CD4-positive, alpha-beta T cell treated with Interleukin-15 for 1 hour (primary cell): ENCODE measurements around the gene FAM162A.

Experiments used
- DNase-seq: peaks from one replicate; pipeline ENCODE4 v3.0.0-alpha.2; 2020

FAM162A gene

DNA sequence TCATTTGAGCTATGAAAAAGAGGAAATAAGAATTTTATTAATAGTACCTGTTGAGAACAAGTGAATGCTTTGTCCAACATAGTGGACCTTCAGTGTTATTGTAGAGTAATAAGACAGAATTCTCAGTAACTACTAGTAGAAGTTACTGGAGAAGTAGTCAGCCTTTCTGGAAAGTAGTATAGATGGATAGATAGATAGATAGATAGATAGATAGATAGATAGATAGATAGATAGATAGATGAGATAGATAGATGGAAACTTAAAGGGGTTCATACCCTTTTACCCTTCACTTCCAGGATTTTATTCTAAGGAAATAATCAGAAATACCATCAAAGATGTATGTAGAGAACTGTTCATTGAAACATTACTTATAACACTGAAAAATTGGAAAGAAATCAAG is 5.2 kb downstream of the FAM162A start:
- DNase-seq, result no peak

DNA sequence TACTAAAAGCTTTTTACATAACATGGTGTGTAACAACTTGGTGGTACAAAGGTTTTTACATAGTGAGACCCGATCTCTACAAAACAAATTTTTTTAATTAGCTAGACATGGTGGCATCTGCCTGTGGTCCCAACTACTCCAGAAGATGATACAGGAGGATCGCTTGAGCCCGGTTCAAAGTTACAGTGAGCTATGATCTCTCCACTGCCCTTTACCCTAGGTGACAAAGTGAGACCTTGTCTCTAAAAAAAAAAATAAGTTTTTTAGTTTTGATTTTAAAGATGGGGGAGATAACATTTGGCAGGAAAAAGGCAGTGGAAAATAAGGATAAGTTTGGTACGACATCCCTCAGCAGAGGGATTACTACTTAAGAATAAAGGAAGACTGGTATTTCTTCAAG is 5.9 kb downstream of the FAM162A start:
- DNase-seq, result no peak

DNA sequence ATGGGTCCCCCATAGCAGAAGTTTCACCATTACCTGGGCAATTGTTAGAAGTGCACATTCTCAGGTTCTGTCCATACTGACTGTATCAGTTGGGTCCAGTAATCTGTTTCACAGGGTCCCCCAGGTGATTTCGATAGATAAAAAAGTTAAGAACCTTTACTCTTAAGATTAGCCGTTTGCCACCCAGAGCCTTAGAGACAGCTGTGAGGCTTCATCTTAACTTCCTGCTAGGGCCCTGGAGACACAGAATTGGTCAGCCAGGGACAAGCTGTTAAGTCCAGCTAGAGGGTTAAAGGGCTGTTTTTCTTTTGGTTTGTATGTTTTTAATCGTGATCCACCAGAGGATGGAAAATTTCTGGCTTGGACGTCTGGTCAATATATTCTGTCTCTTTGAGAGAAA is 6.7 kb downstream of the FAM162A start:
- DNase-seq, result no peak

DNA sequence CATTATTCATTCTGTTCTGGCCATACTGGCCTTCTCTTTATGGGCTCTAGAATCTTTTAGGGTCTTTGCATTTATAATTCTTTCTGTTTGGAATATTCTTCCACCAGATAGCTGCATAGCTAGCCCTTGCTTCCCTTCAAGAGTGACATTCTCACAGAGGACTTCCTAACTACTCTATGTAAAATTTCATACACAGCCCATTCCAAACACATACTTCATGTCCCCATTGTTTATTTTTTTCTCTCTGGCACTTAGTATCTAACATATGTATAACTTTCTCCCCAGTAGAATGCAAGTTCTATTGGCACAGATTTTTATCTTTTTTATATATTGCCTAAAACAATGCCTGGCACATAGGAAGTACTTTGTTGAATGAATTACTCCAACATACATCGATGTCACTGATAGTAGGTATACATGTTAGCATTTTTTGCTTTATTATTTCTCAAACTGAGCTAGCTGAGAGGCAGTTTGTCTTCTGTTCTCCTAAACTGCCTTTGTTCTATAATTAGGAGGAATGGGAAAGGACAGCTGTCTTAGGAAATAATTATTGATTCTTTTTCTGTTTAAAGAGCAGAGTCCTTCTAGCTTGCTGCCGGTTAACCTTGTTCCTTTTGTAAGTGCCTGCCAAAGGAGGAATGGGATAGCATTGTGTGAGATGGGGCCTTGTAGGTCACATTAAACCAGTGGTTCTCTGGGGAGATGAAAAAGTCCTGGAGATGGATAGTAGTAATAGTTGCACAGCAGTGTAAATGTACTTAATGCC is 7.9 kb downstream of the FAM162A start:
- no peak for DNase-seq

DNA sequence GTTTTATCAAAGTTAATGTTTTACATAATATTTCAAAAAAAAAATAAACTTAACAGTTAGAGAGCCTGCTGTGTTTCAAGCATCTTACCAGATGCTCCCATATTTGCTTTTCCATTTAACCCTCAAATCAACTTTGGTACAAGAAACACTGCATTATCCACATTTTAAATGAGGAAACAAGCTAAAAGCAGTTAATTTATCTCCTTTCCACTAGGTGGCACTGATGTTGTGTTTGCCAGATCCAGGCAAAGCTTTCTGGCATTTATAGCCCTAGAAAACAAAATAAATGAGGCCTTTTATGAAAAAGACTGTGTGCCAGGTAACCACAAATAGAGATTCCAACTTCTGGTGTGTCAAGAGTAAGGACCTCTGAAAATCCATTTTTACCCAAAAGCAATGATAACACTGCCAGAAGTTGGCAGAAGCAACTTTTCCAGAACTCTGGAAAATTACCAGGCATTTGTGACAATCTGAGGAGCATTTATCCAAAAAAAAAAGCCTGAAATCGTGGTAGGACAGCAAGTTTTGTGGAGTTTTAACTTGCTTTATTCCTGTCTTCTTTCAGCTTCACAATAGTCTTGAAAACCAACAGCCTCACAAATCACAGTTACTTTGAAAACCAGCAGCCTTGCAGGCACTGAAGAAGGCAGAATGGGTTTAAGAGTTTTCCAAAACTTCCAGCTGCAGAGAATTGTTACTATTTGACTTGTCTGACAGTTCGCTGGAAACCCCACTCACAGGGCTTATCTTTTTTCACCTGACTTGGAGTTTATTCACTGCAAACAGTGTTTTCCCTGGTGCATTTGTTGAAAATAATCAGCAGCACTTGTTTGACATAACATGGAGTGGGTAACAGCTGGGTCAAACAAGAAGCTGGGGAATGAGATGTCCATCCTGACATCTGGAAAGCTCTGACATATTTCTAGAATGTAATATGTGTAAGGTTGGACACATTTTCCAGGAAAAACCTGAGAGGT is 9.2 kb downstream of the FAM162A start:
- DNase-seq, result no peak

DNA sequence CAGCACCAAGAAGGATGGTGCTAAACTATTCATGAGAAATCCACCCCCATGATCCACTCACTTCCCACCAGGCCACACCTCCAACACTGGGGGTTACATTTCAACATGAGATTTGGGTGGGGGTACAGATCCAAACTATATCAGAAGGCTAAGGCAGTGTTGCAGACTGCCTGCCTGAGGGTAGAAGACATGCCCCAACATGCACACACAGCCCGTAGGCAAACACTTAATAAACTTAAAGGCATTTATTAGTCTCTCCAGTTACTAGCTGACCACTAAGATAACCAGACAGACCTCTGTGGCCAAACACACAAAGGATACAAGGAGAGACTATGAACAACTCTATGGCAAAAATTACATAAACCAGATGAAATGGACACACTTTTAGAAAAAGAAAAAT is 10.2 kb downstream of the FAM162A start:
- DNase-seq, result no peak

DNA sequence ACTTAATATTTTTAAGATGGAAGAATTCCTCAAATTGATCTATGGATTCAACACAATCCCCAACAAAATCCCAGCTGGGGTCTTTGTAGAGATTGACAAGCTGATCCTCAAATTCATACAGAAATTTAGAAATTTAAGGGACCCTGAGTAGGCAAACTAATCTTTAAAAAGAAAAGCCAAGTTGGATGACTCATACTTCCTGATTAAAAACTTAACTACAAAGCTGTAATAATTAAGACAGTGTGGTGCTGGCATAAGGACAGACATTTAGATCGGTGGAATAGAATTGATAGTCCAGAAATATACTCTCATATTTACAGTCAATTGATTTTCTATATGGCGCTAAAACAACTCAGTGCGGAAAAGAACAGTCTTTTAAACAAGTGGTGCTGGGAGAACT is 11.6 kb downstream of the FAM162A start:
- no peak for DNase-seq

DNA sequence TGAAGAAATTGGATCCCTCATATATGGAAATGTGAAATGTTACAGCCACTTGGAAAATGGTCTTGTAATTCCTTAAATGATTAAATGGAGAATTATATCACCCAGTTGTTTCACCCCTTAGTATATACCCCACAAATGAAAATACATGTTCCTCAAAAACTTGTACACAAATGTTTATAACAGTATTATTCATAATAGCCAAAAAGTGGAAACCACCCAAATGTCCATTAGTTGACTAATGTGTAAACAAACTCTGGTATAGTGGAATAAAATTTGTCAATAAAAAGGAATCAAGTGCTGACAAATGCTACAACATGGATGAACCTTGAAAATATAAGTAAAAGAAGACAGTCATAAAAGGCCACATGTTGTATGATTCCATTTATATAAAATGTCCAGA is 12.5 kb downstream of the FAM162A start:
- no peak for DNase-seq

DNA sequence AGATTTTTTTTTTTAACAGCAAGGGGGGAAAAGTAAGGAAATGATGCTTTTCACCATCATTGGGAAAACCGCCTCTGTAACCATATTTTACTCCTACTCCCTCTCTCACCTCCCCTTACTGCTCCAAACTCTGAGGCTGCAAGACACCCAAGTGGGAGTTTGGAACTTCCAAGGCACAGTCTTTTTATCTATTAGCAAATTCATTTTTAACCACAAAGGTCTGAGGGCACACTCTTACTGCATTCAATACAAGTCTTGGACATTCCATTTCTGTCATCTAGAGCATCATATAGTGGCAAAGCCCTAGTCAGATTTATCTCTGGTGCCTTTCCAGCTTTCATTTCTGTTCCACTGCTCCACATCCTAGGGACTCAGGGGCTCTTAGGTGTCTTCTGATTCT is 13.2 kb downstream of the FAM162A start:
- DNase-seq, result no peak

DNA sequence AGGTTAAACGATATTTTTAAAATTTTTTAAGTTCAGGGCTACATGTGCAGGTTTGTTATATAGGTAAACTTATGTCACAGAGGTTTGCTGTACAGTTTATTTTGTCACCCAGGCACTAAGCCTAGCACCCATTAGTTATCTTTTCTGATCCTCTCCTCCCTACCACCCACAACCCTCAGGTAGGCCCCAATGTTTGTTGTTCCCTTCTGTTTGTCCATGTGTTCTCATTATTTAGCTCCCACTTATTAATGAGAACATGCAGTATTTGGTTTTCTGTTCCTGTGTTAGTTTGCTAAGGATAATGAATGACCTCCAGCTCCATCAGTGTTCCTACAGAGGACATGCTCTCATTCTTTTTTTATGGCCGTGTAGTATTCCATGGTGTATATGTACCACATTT is 14.9 kb downstream of the FAM162A start:
- no peak for DNase-seq

DNA sequence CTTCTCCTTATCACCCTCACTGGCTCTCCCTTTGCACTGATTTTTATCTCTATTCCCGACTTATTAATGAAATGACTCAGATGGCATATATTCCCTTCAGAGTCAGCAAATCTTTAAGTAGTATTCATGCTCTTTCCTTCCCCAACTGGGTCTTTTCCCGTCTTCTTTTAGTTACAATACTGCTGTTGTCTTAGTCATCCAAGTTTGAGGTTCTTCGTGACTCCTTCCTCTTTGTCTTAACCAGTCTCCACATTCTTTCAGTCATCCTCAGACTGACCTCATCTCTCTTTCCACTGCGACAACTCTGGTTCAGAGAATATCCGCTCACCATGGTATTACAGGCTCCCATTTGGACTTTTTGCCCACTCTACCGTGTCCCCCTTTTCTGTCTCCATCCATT is 19.5 kb downstream of the FAM162A start:
- no peak for DNase-seq

DNA sequence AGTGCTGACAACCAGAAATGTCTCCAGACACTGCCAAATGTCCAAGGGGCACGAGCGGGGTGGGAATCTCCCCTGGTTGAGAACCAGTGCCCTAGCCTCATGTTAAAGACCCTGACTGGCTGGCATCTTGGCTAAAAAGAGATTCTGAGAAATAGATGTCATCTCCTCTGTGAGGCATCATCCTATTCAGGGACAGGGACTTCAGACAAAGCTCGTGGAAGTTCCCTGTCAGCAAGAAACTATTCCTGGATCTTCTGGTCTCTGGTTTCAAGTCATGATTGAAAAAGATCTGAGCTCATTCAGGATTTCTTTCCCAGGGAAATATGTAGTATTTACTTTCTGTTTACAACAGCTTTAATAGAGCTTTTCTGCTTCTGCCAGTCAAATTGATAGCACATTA is 21.0 kb downstream of the FAM162A start:
- no peak for DNase-seq

DNA sequence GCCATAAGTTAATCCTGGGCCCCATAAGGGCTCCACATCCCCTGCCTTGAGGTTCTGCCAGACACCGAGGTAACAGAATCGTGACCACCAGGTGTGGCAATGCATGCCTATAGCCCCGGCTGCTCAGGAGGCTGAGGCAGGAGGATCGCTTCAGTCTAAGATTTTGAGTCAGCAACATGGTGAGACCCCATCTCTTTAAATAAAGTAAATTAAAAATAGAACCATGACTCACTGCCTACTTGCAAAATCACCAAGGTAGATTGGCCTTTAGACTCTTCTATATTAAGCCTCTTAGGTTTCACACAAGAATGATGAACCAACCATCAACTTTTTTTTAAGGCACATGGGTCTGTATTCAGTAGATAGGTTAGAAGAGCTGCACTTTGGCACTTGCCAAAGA is 22.2 kb downstream of the FAM162A start:
- DNase-seq, result no peak

DNA sequence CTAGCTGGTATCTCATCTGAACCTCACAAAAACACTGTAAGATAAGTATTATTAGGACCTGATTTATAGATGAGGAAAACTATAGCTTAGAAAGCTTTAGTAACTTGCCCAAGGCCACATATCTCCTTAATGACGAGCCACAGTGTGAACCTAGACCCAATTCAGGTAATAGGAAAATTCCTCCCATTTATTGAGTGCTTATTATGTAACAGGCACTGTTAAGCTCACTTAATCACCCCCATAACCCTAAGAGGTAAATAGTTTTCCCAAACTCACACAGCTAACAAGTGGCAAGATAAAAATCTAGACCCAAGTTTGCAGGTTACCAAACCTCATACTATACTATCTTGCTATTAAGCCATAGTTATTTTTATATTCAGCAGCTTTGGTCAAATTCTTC is 24.0 kb downstream of the FAM162A start:
- DNase-seq, result no peak

DNA sequence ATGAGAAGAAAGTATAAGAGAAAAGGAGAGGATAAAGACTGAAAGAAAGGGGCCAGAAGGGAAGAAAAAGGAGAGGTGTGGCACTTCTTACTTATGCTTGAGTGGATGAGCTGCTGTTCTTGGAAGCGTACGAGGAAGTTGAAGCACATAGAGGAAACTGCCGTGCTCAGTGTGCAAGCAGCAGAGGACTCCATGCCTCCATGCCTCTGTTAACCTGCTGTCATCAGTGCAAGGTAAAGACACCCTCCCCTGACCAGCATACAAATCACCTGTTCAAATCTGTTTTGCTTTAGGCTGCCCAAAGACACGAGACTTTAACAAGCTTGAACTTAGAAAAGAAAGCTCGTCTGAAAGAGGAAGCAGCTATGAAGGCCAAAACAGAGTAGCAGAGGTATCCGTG is 25.5 kb downstream of the FAM162A start:
- no peak for DNase-seq

DNA sequence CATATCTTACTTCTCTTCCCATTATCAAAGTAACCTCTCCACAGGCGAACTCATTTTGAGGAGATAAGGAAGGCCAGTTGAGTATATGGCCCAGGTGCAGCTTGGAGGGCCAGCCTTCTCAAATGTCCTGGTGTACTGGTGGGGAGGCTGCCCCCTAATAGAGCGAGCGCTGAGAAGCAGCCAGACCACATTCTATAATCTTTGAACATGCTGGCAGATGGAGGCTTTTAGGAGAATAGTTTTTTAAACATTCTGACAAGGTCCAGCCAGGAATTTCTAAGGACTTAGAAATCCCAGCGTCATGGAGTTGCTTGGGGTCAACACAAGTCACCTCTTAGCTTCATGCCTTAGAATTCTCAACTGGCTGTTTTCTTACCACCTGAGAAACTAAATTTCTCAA is 26.1 kb downstream of the FAM162A start:
- DNase-seq, result no peak

DNA sequence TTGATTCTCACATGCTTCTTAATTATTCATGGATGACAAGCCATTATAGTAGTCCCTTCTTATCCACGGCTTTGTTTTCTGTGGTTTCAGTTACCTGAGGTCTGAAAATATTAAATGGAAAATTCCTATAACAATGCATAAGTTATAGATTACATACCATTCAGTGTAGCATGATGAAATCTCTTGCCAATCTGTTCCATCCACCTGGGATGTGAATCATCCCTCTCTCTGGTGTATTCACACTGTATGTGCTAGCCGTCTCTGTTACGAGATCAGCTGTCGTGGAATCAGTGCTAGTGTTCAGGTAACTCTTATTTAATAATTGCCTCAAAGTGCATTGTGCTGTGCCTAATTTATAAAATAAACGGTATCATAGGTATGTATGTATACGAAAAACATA is 26.7 kb downstream of the FAM162A start:
- no peak for DNase-seq

DNA sequence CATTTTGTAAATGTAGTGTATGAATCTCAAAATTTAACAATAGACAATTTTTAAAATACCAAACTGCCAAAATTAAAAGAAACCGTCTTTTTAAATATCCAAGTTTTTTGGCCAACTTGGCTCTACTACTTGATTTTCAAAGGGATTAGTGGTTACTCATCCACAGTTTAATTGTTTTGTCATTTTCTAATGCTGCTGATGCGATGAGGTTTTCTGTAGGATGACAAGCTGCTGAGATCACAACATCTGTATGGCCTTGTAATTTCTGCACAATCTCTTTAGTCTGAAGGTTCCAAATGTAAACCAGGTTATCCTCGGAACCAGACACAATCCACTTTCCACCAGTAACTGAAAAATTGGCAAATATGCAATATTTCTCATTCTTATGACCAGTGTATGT is 30.4 kb downstream of the FAM162A start:
- DNase-seq, result no peak

DNA sequence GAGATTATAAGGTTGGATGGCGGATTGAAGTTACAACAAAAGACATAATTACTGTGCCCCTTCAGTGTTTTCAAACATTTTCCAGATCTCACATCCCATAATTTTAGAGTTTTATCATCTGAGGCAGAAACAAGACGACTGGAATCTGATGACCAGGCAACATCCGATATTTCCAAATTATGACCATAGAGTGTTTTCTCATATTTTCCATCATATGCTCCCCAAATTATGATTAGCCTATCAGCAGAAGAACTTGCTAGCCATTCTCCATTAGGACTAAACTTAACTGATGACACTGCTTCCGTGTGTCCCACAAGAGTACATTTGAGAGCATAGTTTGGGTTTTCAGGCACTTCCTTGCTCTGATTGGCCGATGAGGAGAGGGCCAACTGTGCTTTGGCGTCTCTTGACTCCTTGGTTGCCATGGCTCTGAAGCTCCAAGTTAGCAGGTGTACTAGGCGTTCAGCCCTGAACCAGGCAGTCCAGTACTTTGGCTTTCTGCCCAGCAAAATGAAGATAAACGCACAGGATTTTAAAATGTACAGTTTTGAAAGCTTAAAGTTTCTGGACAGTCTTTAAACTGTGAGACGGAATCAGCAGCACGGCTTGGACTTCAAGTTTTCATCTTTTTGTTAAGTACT is 31.2 kb downstream of the FAM162A start:
- DNase-seq, result peak; percentile 69

DNA sequence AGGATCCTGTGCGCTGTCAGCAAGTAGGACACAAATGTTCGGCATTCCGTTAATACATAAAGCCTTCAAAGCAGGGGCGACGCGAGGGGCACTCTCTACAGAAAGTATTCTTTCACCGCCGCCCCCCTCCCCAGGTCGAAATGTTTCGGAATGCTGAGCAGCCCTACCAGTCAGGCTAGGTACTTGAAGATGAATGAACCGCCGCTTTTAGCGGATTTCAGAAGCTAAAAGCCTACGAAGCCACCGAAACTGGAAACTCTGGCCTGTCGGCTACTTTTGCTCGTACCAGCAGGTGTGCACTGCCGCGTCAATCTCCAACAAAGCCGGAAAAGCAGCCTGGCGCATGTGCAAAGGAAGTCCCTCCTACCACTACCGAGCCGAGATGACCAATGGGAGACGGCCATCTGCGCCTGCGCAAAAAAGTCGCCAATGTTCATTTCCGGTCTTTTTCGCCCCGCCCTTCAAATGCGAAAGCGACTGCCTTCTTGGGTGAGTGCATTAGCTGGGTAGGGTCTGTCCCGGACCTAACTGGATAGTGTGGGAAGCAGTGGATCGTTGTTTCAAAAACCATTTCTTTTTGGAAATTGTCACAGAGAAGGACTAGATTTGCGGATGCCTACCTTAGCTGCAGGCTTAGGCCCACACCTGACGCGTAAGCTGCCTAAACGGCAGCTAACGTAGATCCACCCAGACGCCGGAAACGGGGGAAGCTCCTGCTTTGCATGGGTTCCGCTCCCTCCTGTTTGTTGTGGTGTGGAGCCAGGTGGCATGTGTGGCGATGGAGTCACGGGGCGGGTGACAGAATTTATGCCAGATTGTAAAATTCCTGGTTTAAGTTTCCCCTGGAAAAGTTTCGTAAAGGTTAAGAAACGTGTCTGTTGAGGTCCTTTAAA is 32.0 kb downstream of the FAM162A start, which contains the start of gene WDR5B:
Gene WDR5B, minus strand, starts transcription at position 301 of the 893 bp plus-strand sequence. CDS start 534 bp downstream, outside the sequence.
- DNase-seq, result peak; percentile 97

DNA sequence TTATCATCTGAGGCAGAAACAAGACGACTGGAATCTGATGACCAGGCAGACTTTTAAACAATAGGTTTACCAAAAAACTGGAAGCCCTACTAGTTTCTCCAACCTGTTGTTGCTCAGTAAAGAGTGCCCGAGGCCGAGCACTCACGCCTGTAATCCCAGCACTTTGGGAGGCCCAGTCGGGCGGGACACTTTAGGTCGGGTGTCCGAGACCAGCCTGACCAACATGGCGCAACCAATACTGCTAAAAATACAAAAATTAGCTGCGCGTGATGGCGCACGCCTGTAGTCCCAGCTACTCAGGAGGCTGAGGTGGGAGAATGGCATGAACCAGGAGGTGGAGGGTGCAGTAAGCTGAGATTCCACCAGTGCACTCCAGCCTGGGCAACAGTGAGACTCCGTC is 33.0 kb downstream of the FAM162A start:
- DNase-seq, result no peak

DNA sequence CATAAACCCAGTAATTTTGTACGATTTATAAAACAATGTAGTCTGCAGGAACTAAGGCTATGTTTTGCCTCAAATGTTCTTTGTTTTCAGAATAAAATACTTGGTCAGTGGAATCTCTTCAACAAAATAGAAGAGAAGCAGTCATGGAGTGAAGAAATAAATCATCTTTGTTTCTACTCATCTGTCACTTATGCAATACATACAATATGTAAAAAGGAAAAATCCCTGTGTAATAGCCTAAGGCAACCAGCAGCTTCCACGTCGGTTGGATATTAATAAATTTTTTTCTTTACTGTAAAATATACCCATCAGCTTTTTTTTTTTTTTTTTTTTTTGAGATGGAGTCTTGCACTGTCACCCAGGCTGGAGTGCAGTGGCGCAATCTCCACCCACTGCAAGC is 37.1 kb downstream of the FAM162A start:
- no peak for DNase-seq

DNA sequence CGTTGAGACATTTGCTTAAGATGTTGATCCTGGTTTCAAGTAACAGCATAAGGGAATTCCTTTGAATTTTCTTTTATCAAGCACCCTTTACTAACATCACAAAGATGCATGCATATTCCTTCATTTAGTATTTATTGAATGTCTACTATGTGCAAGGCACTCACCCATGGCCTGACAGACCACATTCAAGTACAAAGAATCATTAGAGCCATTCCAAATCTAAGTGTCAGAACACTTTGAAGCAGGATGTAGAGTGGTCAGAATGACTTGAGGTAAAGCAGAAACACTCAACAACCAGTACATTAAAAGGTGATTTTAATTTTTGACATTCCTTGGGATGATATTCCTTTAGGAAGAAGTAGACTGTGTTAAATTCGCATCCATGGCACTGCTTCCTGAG is 37.9 kb downstream of the FAM162A start:
- no peak for DNase-seq
